AG04450 (cell line): ENCODE measurements around the gene SLC4A3. TPM values are rescaled to one million over a fixed set of nuclear protein-coding genes. Genes with fewer than 3 reads are reported as not detected.

Source experiments
- CTCF ChIA-PET: fragments of 300-600, 350-600 bp; formaldehyde crosslinking; extraction: SDS; loops from one replicate; lab custom pipeline; 2022; ENCODE audit warnings: antibody characterized with exemption, inconsistent platforms; lab: Charles Lee
- POLR2A ChIA-PET: fragments of 350-600 bp; formaldehyde crosslinking; extraction: SDS; loops from one replicate; lab custom pipeline; 2021; ENCODE audit warnings: antibody characterized with exemption, inconsistent platforms; lab: Yijun Ruan, JAX
- DNase-seq: peaks from one replicate; pipeline ENCODE4 v3.0.0-alpha.2; 2011; ENCODE audit warnings: low read depth, low spot score
- H3K27ac ChIP-seq: one replicate; pipeline ENCODE4 v1.5.1; 2012; ENCODE audit warnings: low read depth, low read length, control low read depth
- H3K27me3 ChIP-seq: one replicate; pipeline ENCODE4 v1.6.0; 2012; ENCODE audit warnings: low read length; ENCODE audit not compliant: control insufficient read depth, insufficient read depth
- H3K4me3 ChIP-seq: 2 replicates; pipeline ENCODE4 v1.5.1; 2011; ENCODE audit warnings: mild to moderate bottlenecking, low read depth, low read length, control low read depth
- H3K9me3 ChIP-seq: 2 replicates; pipeline ENCODE4 v1.5.1; 2012; ENCODE audit warnings: low read length; ENCODE audit not compliant: control insufficient read depth, insufficient read depth
- CTCF ChIP-seq: IDR thresholded peaks from 2 replicates; pipeline ENCODE4 v1.5.1; 2011; ENCODE audit warnings: low read depth, low read length, control low read depth, inconsistent platforms
- polyA minus RNA-seq: library from RNA; depleted of rRNA, polyadenylated mRNA; stranded (reverse); fragments of >200 nt; gene quantifications from 2 replicates; pipeline ENCODE4 v1.2.3, GENCODE V29; 2011; rRNA and poly(A)+ RNA removed
- polyA plus RNA-seq: library from polyadenylated mRNA; depleted of rRNA; stranded (reverse); fragments of >200 nt; gene quantifications from 2 replicates; pipeline ENCODE4 v1.2.3, GENCODE V29; 2011; rRNA removed

The SLC4A3 gene
- 3.3 and 5.2 TPM in 2 replicates for polyA plus RNA-seq
- 3.4 and 3.9 TPM in 2 replicates for polyA minus RNA-seq

- ChIA-PET CTCF (interaction anchor here (0.7 to 2.0 kb wide), 2 partner anchors 15 to 86 kb away, joined by 3 to 10 read pairs; no protein-coding TSS in a partner anchor), POLR2A (no interaction called here)
- Histone ChIP-seq H3K4me3 (peak within 1 kb of the TSS; percentile 60), H3K27me3 (peaks cover 22% of the 10 kb centered on the region), H3K9me3 (no peaks in the 10 kb centered on the region), H3K27ac (no peak within 1 kb of the TSS)
- no peak for TF ChIP-seq CTCF
- no peak for DNase-seq
Observed at GRCh38 chr2:219627103-219628100, at the start of gene SLC4A3. Gene SLC4A3 (plus strand): TSS chr2:219627630. CDS start chr2:219627993, 363 bp downstream.

GRCh38 chr2:219578811-219579613, 48.4 kb upstream of the SLC4A3 start:
- Histone ChIP-seq H3K27me3 (peaks cover 34% of the 10 kb centered on the region), H3K4me3 (no peak overlapping the region), H3K27ac (no peak overlapping the region), H3K9me3 (no peaks in the 10 kb centered on the region)
- POLR2A ChIA-PET = no interaction called here
- TF ChIP-seq CTCF = no peak
- no peak for DNase-seq
- CTCF ChIA-PET = no interaction called here

GRCh38 chr2:219581346-219581745, 46.1 kb upstream of the SLC4A3 start:
- POLR2A ChIA-PET = no interaction called here
- TF ChIP-seq CTCF = no peak
- CTCF ChIA-PET = interaction anchor here (1.6 kb wide), 1 partner anchor 21 kb away, joined by 3 read pairs; no protein-coding TSS in a partner anchor

GRCh38 chr2:219591091-219591490, 36.3 kb upstream of the SLC4A3 start:
- DNase-seq = no peak
- Histone ChIP-seq H3K27me3 (peaks cover 16% of the 10 kb centered on the region), H3K4me3 (no peak overlapping the region), H3K27ac (no peak overlapping the region), H3K9me3 (no peaks in the 10 kb centered on the region)
- no peak for TF ChIP-seq CTCF
- ChIA-PET POLR2A (no interaction called here), CTCF (interaction anchor here (0.7 to 1.2 kb wide), 2 partner anchors 52 to 77 kb away, joined by 4 read pairs; no protein-coding TSS in a partner anchor)

More at GRCh38 chr2:219581346-219581745, 46.1 kb upstream of the SLC4A3 start:
- DNase-seq = no peak
- no peak overlapping the region for H3K4me3 ChIP-seq
- peaks cover 26% of the 10 kb centered on the region for H3K27me3 ChIP-seq
- no peak overlapping the region for H3K27ac ChIP-seq
- no peaks in the 10 kb centered on the region for H3K9me3 ChIP-seq
